Neural cell (in vitro differentiated cells): ENCODE results near the gene SAMD14. TPM values are rescaled to one million over a fixed set of nuclear protein-coding genes. Genes with fewer than 3 reads are reported as not detected.

ENCODE experiments used
- H2AFZ ChIP-seq: fragments of 200-600, 300-800 bp; sonication (generic), shearing (Covaris generic); 2 replicates; pipeline ENCODE4 v1.6.0; 2014; ENCODE audit warnings: low read depth, mild to moderate bottlenecking, antibody characterized with exemption, low read length, moderate library complexity
- H3F3A ChIP-seq: fragments of 200-600 bp; shearing (Covaris generic); 2 replicates; pipeline ENCODE4 v1.6.1; 2016; ENCODE audit warnings: mild to moderate bottlenecking, moderate library complexity, mixed read lengths, antibody characterized with exemption, low read length; ENCODE audit not compliant: insufficient read depth, poor library complexity, severe bottlenecking
- H3K27ac ChIP-seq: fragments of 200-600, 300-800 bp; sonication (generic), shearing (Covaris generic); 2 replicates; pipeline ENCODE4 v1.5.1; 2014; ENCODE audit warnings: mild to moderate bottlenecking, low read length, moderate library complexity
- H3K27me3 ChIP-seq: fragments of 300-800, 200-600 bp; sonication (generic), shearing (Covaris generic); 2 replicates; pipeline ENCODE4 v1.6.0; 2014; ENCODE audit warnings: mild to moderate bottlenecking, low read depth, low read length, moderate library complexity; ENCODE audit not compliant: insufficient read depth
- H3K36me3 ChIP-seq: fragments of 300-800, 200-600 bp; sonication (generic), shearing (Covaris generic); 2 replicates; pipeline ENCODE4 v1.5.1; 2014; ENCODE audit warnings: mild to moderate bottlenecking, antibody characterized with exemption, low read length, moderate library complexity; ENCODE audit not compliant: insufficient read depth
- H3K4me2 ChIP-seq: fragments of 300-800, 200-600 bp; sonication (generic), shearing (Covaris generic); 2 replicates; pipeline ENCODE4 v1.6.0; 2014; ENCODE audit warnings: mild to moderate bottlenecking, low read length
- H3K4me3 ChIP-seq: fragments of 300-800, 200-600 bp; sonication (generic), shearing (Covaris generic); 2 replicates; pipeline ENCODE4 v1.5.1; 2014; ENCODE audit warnings: mild to moderate bottlenecking, low read length, moderate library complexity
- H3K79me2 ChIP-seq: fragments of 200-600 bp; shearing (Covaris generic); replicated peaks from 2 replicates; pipeline ENCODE4 v1.6.0; 2014; ENCODE audit warnings: mild to moderate bottlenecking, low read length, moderate library complexity; ENCODE audit not compliant: insufficient read depth
- H3K9ac ChIP-seq: fragments of 300-800, 200-600 bp; sonication (generic), shearing (Covaris generic); 2 replicates; pipeline ENCODE4 v1.6.1; 2016; ENCODE audit warnings: mild to moderate bottlenecking, low read length, mixed read lengths
- H3K9me2 ChIP-seq: fragments of 200-600 bp; shearing (Covaris generic); 2 replicates; pipeline ENCODE4 v1.6.1; 2016; ENCODE audit warnings: mild to moderate bottlenecking, low read length, mixed read lengths; ENCODE audit not compliant: insufficient read depth
- H3K9me3 ChIP-seq: fragments of 200-600, 300-800 bp; sonication (generic), shearing (Covaris generic); 2 replicates; pipeline ENCODE4 v1.6.1; 2016; ENCODE audit warnings: mild to moderate bottlenecking, mixed run types, low read length, moderate library complexity, mixed read lengths
- H4K20me1 ChIP-seq: fragments of 200-600 bp; shearing (Covaris generic); 2 replicates; pipeline ENCODE4 v1.6.1; 2016; ENCODE audit warnings: mild to moderate bottlenecking, mixed run types; ENCODE audit not compliant: insufficient read depth
- EP300 ChIP-seq: fragments of 450-650 bp; conservative IDR thresholded peaks from 2 replicates; pipeline ENCODE4 v1.6.1; 2014; ENCODE audit warnings: antibody characterized with exemption, mild to moderate bottlenecking, moderate library complexity; ENCODE audit not compliant: poor library complexity, severe bottlenecking
- EZH2 ChIP-seq: fragments of 200-600, 300-800 bp; shearing (Covaris generic), sonication (generic); IDR thresholded peaks from 2 replicates; pipeline ENCODE4 v1.6.1; 2014; ENCODE audit warnings: antibody characterized with exemption, low read length, borderline replicate concordance, mild to moderate bottlenecking; ENCODE audit not compliant: insufficient read depth, poor library complexity, severe bottlenecking
- MXI1 ChIP-seq: fragments of 450-650 bp; conservative IDR thresholded peaks from 2 replicates; pipeline ENCODE4 v1.6.1; 2014; ENCODE audit warnings: antibody characterized with exemption, mild to moderate bottlenecking; ENCODE audit not compliant: poor library complexity, severe bottlenecking
- POLR2AphosphoS5 ChIP-seq: IDR thresholded peaks from 2 replicates; pipeline ENCODE4 v1.6.1; 2012
- RAD21 ChIP-seq: fragments of 450-650 bp; conservative IDR thresholded peaks from 2 replicates; pipeline ENCODE4 v1.6.1; 2014; ENCODE audit warnings: antibody characterized with exemption, mild to moderate bottlenecking, moderate library complexity
- SMC3 ChIP-seq: fragments of 450-650 bp; conservative IDR thresholded peaks from 2 replicates; pipeline ENCODE4 v1.6.1; 2014; ENCODE audit warnings: antibody characterized with exemption, mild to moderate bottlenecking, moderate library complexity; ENCODE audit not compliant: poor library complexity
- TAF1 ChIP-seq: IDR thresholded peaks from 2 replicates; pipeline ENCODE4 v1.6.1; 2012; ENCODE audit warnings: low read depth
- polyA plus RNA-seq: library from polyadenylated mRNA; depleted of rRNA; stranded (reverse); fragments of >200 nt; gene quantifications from 2 replicates; pipeline ENCODE4 v1.2.3, GENCODE V29; 2014
- TF ChIP-seq, protein P1 (sequence below): IDR thresholded peaks from 2 replicates; pipeline ENCODE4 v1.6.1; 2012; ENCODE audit warnings: borderline replicate concordance
- TF ChIP-seq, protein P2 (sequence below): fragments of 450-650 bp; IDR thresholded peaks from 2 replicates; pipeline ENCODE4 v1.5.1; 2014; ENCODE audit warnings: antibody characterized with exemption, mild to moderate bottlenecking, moderate library complexity; ENCODE audit not compliant: poor library complexity, severe bottlenecking

SAMD14 gene
- polyA plus RNA-seq, 1 donor from 2014 or later = 105 TPM

DNA sequence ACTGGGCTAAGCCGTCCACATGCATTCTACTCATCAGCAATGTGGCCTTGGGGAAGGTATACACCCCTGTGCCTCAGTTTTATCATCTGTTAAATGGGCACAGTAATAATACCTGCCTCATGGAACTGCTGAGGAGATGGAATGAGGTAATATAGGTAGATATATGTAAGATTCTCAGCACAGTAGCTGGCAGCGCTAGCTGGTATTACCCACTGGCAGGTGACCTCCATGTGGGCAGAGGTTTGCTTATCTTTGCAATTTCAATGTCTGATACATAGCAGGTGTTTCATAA is 34.7 kb upstream of the SAMD14 start:
- no peaks in the 10 kb centered on the region for H3K27me3 ChIP-seq
- H3K9me2 ChIP-seq = no peaks in the 10 kb centered on the region
- H3K9ac ChIP-seq = no peak overlapping the region
- TF ChIP-seq, protein P1, sequence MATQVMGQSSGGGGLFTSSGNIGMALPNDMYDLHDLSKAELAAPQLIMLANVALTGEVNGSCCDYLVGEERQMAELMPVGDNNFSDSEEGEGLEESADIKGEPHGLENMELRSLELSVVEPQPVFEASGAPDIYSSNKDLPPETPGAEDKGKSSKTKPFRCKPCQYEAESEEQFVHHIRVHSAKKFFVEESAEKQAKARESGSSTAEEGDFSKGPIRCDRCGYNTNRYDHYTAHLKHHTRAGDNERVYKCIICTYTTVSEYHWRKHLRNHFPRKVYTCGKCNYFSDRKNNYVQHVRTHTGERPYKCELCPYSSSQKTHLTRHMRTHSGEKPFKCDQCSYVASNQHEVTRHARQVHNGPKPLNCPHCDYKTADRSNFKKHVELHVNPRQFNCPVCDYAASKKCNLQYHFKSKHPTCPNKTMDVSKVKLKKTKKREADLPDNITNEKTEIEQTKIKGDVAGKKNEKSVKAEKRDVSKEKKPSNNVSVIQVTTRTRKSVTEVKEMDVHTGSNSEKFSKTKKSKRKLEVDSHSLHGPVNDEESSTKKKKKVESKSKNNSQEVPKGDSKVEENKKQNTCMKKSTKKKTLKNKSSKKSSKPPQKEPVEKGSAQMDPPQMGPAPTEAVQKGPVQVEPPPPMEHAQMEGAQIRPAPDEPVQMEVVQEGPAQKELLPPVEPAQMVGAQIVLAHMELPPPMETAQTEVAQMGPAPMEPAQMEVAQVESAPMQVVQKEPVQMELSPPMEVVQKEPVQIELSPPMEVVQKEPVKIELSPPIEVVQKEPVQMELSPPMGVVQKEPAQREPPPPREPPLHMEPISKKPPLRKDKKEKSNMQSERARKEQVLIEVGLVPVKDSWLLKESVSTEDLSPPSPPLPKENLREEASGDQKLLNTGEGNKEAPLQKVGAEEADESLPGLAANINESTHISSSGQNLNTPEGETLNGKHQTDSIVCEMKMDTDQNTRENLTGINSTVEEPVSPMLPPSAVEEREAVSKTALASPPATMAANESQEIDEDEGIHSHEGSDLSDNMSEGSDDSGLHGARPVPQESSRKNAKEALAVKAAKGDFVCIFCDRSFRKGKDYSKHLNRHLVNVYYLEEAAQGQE = no peak
- TF ChIP-seq TAF1 (no peak), MXI1 (no peak), SMC3 (no peak), POLR2AphosphoS5 (no peak), EZH2 (no peak), RAD21 (no peak), EP300 (no peak)
- TF ChIP-seq, protein P2, sequence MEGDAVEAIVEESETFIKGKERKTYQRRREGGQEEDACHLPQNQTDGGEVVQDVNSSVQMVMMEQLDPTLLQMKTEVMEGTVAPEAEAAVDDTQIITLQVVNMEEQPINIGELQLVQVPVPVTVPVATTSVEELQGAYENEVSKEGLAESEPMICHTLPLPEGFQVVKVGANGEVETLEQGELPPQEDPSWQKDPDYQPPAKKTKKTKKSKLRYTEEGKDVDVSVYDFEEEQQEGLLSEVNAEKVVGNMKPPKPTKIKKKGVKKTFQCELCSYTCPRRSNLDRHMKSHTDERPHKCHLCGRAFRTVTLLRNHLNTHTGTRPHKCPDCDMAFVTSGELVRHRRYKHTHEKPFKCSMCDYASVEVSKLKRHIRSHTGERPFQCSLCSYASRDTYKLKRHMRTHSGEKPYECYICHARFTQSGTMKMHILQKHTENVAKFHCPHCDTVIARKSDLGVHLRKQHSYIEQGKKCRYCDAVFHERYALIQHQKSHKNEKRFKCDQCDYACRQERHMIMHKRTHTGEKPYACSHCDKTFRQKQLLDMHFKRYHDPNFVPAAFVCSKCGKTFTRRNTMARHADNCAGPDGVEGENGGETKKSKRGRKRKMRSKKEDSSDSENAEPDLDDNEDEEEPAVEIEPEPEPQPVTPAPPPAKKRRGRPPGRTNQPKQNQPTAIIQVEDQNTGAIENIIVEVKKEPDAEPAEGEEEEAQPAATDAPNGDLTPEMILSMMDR = no peak
- H3K79me2 ChIP-seq = no peaks in the 10 kb centered on the region
- H3K4me3 ChIP-seq = no peak overlapping the region
- H3K4me2 ChIP-seq = no peak overlapping the region
- no peaks in the 10 kb centered on the region for H3F3A ChIP-seq
- H2AFZ ChIP-seq = no peak overlapping the region
- no peaks in the 10 kb centered on the region for H4K20me1 ChIP-seq
- H3K27ac ChIP-seq = no peak overlapping the region
- H3K36me3 ChIP-seq = no peaks in the 10 kb centered on the region
- H3K9me3 ChIP-seq = no peaks in the 10 kb centered on the region

DNA sequence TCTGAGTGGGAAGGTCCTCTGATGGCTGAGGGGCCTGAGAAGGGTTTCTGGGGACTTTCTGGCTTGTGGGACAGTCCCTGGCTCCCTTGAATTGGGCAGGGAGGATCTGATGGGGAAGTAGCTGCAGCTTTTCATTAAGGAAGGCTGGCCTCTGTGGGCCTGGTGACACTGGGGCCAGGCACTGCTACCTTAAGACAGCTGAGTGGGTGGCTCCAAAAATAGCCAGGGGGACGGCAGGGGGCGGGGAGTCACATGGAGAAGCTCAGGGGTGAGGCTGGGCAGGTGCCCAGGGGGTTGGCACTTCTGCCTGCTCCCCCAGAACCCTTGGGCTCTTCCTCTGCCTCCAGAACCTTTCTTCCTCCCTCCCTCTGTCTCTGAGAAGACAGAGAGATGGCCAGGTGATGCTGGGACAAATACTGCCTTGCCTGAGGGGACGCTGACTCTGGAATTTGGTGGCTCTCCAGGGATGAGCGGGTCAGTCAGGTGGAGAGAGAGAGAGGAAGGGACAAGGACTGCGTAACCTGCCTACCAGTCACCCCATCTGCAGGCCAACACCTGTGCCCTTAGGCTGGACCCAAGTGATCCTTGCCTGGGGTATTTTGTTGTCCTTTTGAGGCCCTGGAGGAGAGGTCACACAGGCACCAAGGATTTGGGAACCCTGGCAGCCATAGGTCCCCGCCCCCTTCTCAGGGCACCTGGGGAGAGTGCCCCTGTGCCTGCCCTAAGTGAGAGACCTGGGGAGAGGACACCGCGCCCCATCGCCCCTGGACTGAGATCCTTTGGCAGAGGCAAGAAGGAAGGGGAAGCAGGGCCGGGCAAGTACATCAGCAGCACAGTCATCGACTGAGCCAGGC is 34.1 kb upstream of the SAMD14 start:
- no peaks in the 10 kb centered on the region for H3K27me3 ChIP-seq
- no peaks in the 10 kb centered on the region for H3K9me2 ChIP-seq
- H4K20me1 ChIP-seq = no peaks in the 10 kb centered on the region
- no peaks in the 10 kb centered on the region for H3K79me2 ChIP-seq
- no peaks in the 10 kb centered on the region for H3F3A ChIP-seq
- no peak for TF ChIP-seq RAD21
- no peak for TF ChIP-seq SMC3
- TF ChIP-seq EP300 = no peak
- TF ChIP-seq, protein P1 = no peak
- TF ChIP-seq MXI1 = no peak
- no peak for TF ChIP-seq POLR2AphosphoS5
- no peak for TF ChIP-seq EZH2
- no peak overlapping the region for H2AFZ ChIP-seq
- H3K27ac ChIP-seq = no peak overlapping the region
- no peak overlapping the region for H3K4me2 ChIP-seq
- H3K4me3 ChIP-seq = no peak overlapping the region
- no peaks in the 10 kb centered on the region for H3K36me3 ChIP-seq
- H3K9ac ChIP-seq = no peak overlapping the region
- H3K9me3 ChIP-seq = no peaks in the 10 kb centered on the region
